Testis (tissue), 3 donors: ENCODE data around the gene FBP2. TPM values are rescaled to one million over a fixed set of nuclear protein-coding genes. Genes with fewer than 3 reads are reported as not detected.

Experiments used
- DNase-seq: peaks from one replicate; pipeline ENCODE4 v3.0.0-alpha.2; 2019
- H3K27ac ChIP-seq, 2 donors: fragments of 200-600 bp; sonication (generic); one replicate each; pipeline ENCODE4 v1.5.1; 2019
- H3K27me3 ChIP-seq: fragments of 200-600 bp; sonication (generic); one replicate; pipeline ENCODE4 v1.5.1; 2019
- H3K36me3 ChIP-seq: fragments of 200-600 bp; sonication (generic); one replicate; pipeline ENCODE4 v1.5.1; 2017; ENCODE audit warnings: low read depth; ENCODE audit errors: missing control alignments
- H3K4me1 ChIP-seq: fragments of 200-600 bp; sonication (generic); one replicate; pipeline ENCODE4 v1.5.1; 2019
- H3K4me3 ChIP-seq, 2 donors: fragments of 200-600 bp; sonication (generic); one replicate each; pipeline ENCODE4 v1.5.1; 2017 to 2019
- H3K9me3 ChIP-seq: fragments of 200-600 bp; sonication (generic); one replicate; pipeline ENCODE4 v1.5.1; 2017
- POLR2A ChIP-seq: fragments of 450-650 bp; IDR thresholded peaks from one replicate; pipeline ENCODE4 v1.6.1; 2017; ENCODE audit warnings: antibody characterized with exemption, mild to moderate bottlenecking, moderate library complexity
- WGBS, 2 donors: methylation state at CpG; one replicate each; pipeline ENCODE4 v1.1.5; 2018; 5-methylcytosine and 5-hydroxymethylcytosine counted together
- intact Hi-C: fragments of 100-400 bp; cut with DNase I; formaldehyde crosslinking; loops from one replicate; pipeline ENCODE4 v1.15.1; 2023; ENCODE audit warnings: low total_unique reads
- polyA plus RNA-seq: library from polyadenylated mRNA; stranded (reverse); fragments of 350-450 nt; fragmentation: Illumina TruSeq; extraction: RNeasy Lipid Tissue Mini Kit (QIAGEN cat#74804); gene quantifications from one replicate; pipeline ENCODE4 v1.2.3, GENCODE V29; 2014; ENCODE audit warnings: low read depth, low replicate concordance; ENCODE audit not compliant: insufficient read depth
- total RNA-seq, 2 donors: library from RNA; depleted of rRNA; stranded (reverse); fragments of >200 nt; gene quantifications; one replicate each; pipeline ENCODE4 v1.2.3, GENCODE V29; 2016
- TF ChIP-seq, protein P1 (sequence below), 3 experiments: fragments of 450-650 bp in 2 of 3; fragments of 200-600 bp in 1 of 3; sonication (generic) in 1 of 3; IDR thresholded peaks; one replicate each; pipeline ENCODE4 v1.5.1; 2016 to 2019; ENCODE audit warnings: antibody characterized with exemption in 3 of 3, mild to moderate bottlenecking in 2 of 3, moderate library complexity in 1 of 3

FBP2 gene
- total and polyA plus RNA-seq, 3 donors from 2014 or later: 0.74 to 2.5 (median 1.6) TPM

GRCh38 chr9:94584555-94584954, 9.1 kb downstream of the FBP2 start:
- WGBS, 2 donors: 81 to 87% methylated on average over 6 of the region's 6 CpGs
- H3K4me3 ChIP-seq: no peak overlapping the region
- H3K27me3 ChIP-seq: no peaks in the 10 kb centered on the region
- no peak overlapping the region for H3K27ac ChIP-seq
- no peaks in the 10 kb centered on the region for H3K36me3 ChIP-seq
- no peaks in the 10 kb centered on the region for H3K9me3 ChIP-seq
- no peaks in the 10 kb centered on the region for H3K4me1 ChIP-seq
- TF ChIP-seq, protein P1, sequence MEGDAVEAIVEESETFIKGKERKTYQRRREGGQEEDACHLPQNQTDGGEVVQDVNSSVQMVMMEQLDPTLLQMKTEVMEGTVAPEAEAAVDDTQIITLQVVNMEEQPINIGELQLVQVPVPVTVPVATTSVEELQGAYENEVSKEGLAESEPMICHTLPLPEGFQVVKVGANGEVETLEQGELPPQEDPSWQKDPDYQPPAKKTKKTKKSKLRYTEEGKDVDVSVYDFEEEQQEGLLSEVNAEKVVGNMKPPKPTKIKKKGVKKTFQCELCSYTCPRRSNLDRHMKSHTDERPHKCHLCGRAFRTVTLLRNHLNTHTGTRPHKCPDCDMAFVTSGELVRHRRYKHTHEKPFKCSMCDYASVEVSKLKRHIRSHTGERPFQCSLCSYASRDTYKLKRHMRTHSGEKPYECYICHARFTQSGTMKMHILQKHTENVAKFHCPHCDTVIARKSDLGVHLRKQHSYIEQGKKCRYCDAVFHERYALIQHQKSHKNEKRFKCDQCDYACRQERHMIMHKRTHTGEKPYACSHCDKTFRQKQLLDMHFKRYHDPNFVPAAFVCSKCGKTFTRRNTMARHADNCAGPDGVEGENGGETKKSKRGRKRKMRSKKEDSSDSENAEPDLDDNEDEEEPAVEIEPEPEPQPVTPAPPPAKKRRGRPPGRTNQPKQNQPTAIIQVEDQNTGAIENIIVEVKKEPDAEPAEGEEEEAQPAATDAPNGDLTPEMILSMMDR (IDR thresholded peaks at IDR 0.05): no peak
- no peak for TF ChIP-seq POLR2A
- DNase-seq: no peak
- intact Hi-C loops: no loop called here

DNA sequence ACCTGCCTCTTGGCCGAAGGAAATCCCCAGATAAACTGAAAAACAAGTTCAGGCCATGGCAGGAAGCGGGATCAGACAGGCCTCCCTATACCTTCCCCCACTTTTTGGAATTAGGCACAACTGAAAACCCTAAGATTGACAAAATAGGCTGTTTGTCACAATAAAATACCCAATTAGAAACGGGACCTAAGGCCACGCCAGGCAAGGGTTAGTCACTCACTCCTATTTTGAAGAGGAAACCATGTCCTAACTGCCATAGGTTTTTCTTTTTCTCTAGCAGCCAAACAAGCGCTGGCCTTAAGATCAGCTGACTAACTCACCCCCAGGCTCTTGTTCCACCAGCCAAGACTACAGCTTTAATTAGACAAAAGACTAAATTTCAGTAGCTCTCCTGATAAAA, 11.9 kb downstream of the FBP2 start:
- Histone ChIP-seq H3K27me3 (no peaks in the 10 kb centered on the region), H3K27ac (no peak overlapping the region), H3K9me3 (no peaks in the 10 kb centered on the region), H3K36me3 (no peaks in the 10 kb centered on the region), H3K4me1 (no peaks in the 10 kb centered on the region), H3K4me3 (no peak overlapping the region)
- intact Hi-C loops: no loop called here
- DNase-seq: no peak
- WGBS, 2 donors: 93 to 94% methylated on average over 5 of the region's 5 CpGs
- no peak for TF ChIP-seq POLR2A
- TF ChIP-seq, protein P1 (IDR thresholded peaks at IDR 0.05): no peak

- DNase-seq: no peak
- Histone ChIP-seq H3K36me3 (no peaks in the 10 kb centered on the region), H3K4me1 (no peaks in the 10 kb centered on the region), H3K9me3 (no peaks in the 10 kb centered on the region), H3K4me3 (no peak overlapping the region), H3K27me3 (no peaks in the 10 kb centered on the region), H3K27ac (no peak overlapping the region)
- no peak for TF ChIP-seq POLR2A
- TF ChIP-seq, protein P1 (IDR thresholded peaks at IDR 0.05): no peak
- intact Hi-C loops: no loop called here
- WGBS, 2 donors: 56 to 71% methylated on average over 2 of the region's 2 CpGs
Observed at GRCh38 chr9:94577571-94577970, 16.1 kb downstream of the FBP2 start.

- 0 to 38% methylated on average over 1 of the region's 1 CpG for WGBS, 2 donors
- intact Hi-C loops: no loop called here
- H3K27ac ChIP-seq: no peak overlapping the region
- DNase-seq: no peak
- TF ChIP-seq, protein P1 (IDR thresholded peaks at IDR 0.05): no peak
- no peak for TF ChIP-seq POLR2A
- no peaks in the 10 kb centered on the region for H3K27me3 ChIP-seq
- no peaks in the 10 kb centered on the region for H3K4me1 ChIP-seq
- H3K4me3 ChIP-seq: no peak overlapping the region
- H3K36me3 ChIP-seq: no peaks in the 10 kb centered on the region
- no peaks in the 10 kb centered on the region for H3K9me3 ChIP-seq
Observed at GRCh38 chr9:94577036-94577435, 16.6 kb downstream of the FBP2 start.

DNA sequence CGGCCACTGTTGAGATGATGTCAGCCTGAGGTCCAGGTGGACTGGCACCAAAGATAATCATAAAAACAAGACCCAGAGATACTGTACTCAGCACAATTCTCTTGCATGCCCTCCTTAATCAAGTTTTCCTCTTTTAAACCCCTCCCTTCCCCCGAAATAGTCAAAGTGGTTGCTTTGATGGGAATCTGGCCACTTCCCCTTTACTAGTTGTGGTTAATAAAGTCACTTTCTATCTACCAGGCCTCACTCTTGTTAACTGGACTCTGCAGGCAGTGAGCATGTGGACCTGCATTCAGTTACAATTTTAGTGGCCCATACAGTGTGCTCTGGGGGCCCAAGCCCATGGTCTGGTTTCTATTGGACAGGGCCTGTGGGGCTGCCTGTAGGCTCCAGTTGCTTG, 17.5 kb downstream of the FBP2 start:
- WGBS, 2 donors: 77 to 96% methylated on average over 2 of the region's 2 CpGs
- DNase-seq: no peak
- no peaks in the 10 kb centered on the region for H3K36me3 ChIP-seq
- H3K9me3 ChIP-seq: no peaks in the 10 kb centered on the region
- TF ChIP-seq, protein P1 (IDR thresholded peaks at IDR 0.05): no peak
- no peak for TF ChIP-seq POLR2A
- H3K27me3 ChIP-seq: no peaks in the 10 kb centered on the region
- H3K4me3 ChIP-seq: no peak overlapping the region
- H3K4me1 ChIP-seq: no peaks in the 10 kb centered on the region
- intact Hi-C loops: no loop called here
- no peak overlapping the region for H3K27ac ChIP-seq
